Measurements from ENCODE around the gene SYNDIG1. TPM values are rescaled to one million over a fixed set of nuclear protein-coding genes. Genes with fewer than 3 reads are reported as not detected.

Gene SYNDIG1
- total RNA-seq, 1 donor from 2014 or later = not detected

DNA sequence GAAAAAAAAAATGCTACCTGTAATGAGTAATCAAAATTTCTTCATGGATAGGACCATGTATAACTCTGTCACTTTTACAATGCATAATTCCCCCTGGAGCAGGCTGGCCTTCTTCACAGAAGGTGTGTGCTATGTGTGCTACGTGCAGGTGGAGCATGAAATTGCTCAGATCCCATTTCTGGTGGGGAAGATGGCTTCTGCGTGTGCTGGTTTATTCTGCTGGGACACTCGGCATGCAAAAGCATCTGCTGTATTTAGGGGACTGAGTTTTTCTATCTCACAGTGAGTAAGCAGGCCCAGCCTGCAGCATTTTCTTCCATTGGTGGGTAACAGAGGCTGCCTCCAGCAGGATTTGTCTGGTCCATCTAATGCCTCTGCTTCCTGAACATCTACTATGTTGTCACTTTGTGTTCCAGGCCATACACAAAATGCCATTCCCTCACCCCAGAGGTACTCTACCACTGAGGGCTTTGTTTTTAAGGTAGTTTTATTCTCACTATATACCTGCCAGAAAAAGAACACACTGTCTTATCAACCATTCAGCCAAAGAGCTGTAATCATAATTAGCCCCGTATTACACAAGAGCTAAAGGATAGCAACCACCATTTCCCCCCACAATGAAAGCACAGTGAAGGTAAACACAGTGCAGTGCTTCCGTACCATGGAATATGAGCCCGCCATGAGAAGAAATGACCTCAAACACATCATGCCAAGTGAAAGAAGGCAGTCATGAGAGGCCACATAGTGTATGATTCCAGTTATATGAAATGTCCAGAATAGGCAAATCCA is 62.4 kb downstream of the SYNDIG1 start:
- no peak for FAIRE-seq
- Histone ChIP-seq H3K27me3 (ENCODE audit: control insufficient read depth, insufficient read depth, low read length) (no peaks in the 10 kb centered on the region), H3K36me3 (ENCODE audit: control insufficient read depth, insufficient read depth, low read length) (no peaks in the 10 kb centered on the region), H3K4me3 (ENCODE audit: low read depth, low read length) (no peak overlapping the region)
- DNase-seq (ENCODE audit: low read depth) = no peak
- TF ChIP-seq CTCF (IDR thresholded peaks at IDR 0.05; ENCODE audit: insufficient read depth, low read length, severe bottlenecking) = no peak

DNA sequence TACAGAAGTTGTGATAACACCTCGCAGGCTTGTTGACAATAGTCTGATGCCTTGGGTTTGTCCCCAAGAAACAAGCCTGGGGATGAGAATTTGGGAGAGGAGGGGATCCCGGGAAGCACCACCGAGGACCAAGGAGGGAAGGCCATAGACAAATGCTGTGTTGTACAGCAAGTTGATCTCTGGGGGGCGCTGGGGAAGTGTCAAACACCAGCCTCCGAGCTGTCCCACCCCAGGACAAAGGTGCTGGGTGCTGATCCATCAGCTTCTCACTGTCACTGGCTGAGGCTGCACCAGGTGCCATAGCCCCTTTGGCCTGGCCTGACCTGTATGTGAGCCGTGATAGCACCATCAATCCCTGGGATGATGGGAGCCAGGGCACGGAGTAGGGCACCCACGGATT is 64.0 kb downstream of the SYNDIG1 start:
- DNase-seq (ENCODE audit: low read depth) (no peak), FAIRE-seq (no peak)
- Histone ChIP-seq H3K4me3 (ENCODE audit: low read depth, low read length) (no peak overlapping the region), H3K36me3 (ENCODE audit: control insufficient read depth, insufficient read depth, low read length) (no peaks in the 10 kb centered on the region), H3K27me3 (ENCODE audit: control insufficient read depth, insufficient read depth, low read length) (no peaks in the 10 kb centered on the region)
- TF ChIP-seq CTCF (IDR thresholded peaks at IDR 0.05; ENCODE audit: insufficient read depth, low read length, severe bottlenecking) = no peak

DNA sequence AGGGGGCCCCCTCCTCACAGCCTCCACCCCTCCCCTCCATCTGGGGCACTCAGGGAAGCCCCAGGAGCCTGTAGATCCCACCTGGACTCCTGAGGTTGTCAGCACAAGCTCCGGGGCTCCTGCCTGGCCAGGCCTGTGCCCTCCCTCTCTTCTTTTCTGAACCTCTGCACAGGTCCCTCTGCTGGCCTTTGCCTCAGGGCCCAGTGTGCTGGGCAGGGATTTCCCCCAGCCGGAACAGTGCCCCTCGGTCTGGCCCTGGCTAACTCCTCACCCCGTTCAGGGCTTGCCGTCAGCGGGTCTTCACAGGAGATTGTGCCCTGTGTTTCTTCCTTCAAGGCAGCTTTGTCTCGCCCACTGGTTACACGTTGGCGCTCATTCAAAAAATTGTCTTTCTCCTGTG is 64.9 kb downstream of the SYNDIG1 start:
- no peaks in the 10 kb centered on the region for H3K27me3 ChIP-seq (ENCODE audit: control insufficient read depth, insufficient read depth, low read length)
- H3K36me3 ChIP-seq (ENCODE audit: control insufficient read depth, insufficient read depth, low read length) = no peaks in the 10 kb centered on the region
- TF ChIP-seq CTCF (IDR thresholded peaks at IDR 0.05; ENCODE audit: insufficient read depth, low read length, severe bottlenecking) = no peak
- FAIRE-seq = no peak
- no peak overlapping the region for H3K4me3 ChIP-seq (ENCODE audit: low read depth, low read length)
- no peak for DNase-seq (ENCODE audit: low read depth)

- no peak for FAIRE-seq
- no peak for DNase-seq (ENCODE audit: low read depth)
Measured at GRCh38 chr20:24535941-24536730, 66.7 kb downstream of the SYNDIG1 start.

GRCh38 chr20:24537210-24537609 is 67.8 kb downstream of the SYNDIG1 start:
- H3K27me3 ChIP-seq (ENCODE audit: control insufficient read depth, insufficient read depth, low read length) = no peaks in the 10 kb centered on the region
- FAIRE-seq (no peak), DNase-seq (ENCODE audit: low read depth) (no peak)
- H3K4me3 ChIP-seq (ENCODE audit: low read depth, low read length) = no peak overlapping the region
- TF ChIP-seq CTCF (IDR thresholded peaks at IDR 0.05; ENCODE audit: insufficient read depth, low read length, severe bottlenecking) = no peak
- H3K36me3 ChIP-seq (ENCODE audit: control insufficient read depth, insufficient read depth, low read length) = no peaks in the 10 kb centered on the region

More at GRCh38 chr20:24535941-24536730, 66.7 kb downstream of the SYNDIG1 start:
- no peak for TF ChIP-seq CTCF (IDR thresholded peaks at IDR 0.05; ENCODE audit: insufficient read depth, low read length, severe bottlenecking)
- no peak overlapping the region for H3K4me3 ChIP-seq (ENCODE audit: low read depth, low read length)
- no peaks in the 10 kb centered on the region for H3K27me3 ChIP-seq (ENCODE audit: control insufficient read depth, insufficient read depth, low read length)
- no peaks in the 10 kb centered on the region for H3K36me3 ChIP-seq (ENCODE audit: control insufficient read depth, insufficient read depth, low read length)
